IPS-NIHi7 (cell line): ENCODE results near the gene EPOP.
A peak's percentile ranks its signal among the peaks of the same experiment; 100 is the strongest.
"Not testable (repeated sequence)": the region's sequence is repeated elsewhere in the genome, so short reads cannot be mapped to it uniquely, and the experiment has no call there.

Experiments used
- DNase-seq: peaks from one replicate; pipeline ENCODE4 v3.0.0; 2012; ENCODE audit warnings: mixed read lengths; ENCODE audit errors: extremely low spot score

Gene EPOP

GRCh38 chr17:38653230-38653629 lies 21.5 kb downstream of the EPOP start:
- DNase-seq = no peak

- DNase-seq = not testable (repeated sequence)
Observed at GRCh38 chr17:38650653-38651173, 24.0 kb downstream of the EPOP start.

GRCh38 chr17:38637951-38638350 lies 36.8 kb downstream of the EPOP start:
- DNase-seq = no peak

GRCh38 chr17:38636054-38636453 lies 38.7 kb downstream of the EPOP start:
- peak; percentile 30 for DNase-seq

DNA sequence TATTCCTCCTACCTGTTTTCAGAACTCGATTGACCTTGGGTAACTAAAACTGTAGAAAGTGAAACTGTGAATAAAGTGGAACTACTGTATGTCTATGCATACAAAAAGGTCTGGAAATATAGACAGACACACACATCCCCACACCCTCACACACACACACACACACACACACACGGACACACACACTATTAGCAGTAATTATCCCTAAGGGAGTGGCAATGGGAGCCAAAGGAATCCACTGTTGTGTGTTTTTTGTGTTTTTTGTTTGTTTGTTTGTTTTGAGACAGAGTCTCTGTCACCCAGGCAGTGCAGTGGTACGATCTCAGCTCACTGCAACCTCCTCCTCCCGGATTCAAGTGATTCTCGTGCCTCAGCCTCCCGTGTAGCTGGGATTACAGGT lies 42.4 kb downstream of the EPOP start:
- DNase-seq = no peak

- DNase-seq = peak; percentile 41
Observed at GRCh38 chr17:38628441-38628840, 46.3 kb downstream of the EPOP start.

GRCh38 chr17:38627957-38628356 lies 46.8 kb downstream of the EPOP start:
- DNase-seq = no peak

DNA sequence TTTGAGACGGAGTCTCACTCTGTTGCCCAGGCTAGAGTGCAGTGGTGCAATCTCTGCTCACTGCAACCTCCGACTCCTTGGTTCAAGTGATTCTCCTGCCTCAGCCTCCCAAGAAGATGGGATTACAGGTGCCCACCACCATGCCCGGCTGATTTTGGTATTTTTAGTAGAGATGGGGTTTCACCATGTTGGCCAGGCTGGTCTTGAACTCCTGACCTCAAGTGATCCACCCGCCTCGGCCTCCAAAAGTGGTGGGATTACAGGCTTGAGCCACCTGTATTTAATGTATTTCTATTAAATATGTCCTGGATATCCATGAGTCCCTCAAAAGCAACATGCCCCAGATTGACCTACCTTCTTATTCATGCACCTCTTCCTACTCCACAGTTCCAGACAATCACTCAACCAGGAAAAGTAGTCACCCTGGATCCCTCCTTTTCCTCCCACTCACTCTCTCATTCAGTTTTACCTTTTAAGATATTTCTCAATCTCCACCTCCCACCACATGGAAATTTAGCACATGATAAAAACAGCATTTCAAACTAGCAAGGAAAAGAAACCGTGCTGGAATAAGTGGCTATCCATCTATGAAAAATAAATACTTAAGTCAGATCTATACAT lies 48.0 kb downstream of the EPOP start:
- DNase-seq = not testable (repeated sequence)

GRCh38 chr17:38625482-38625881 lies 49.3 kb downstream of the EPOP start:
- no peak for DNase-seq

DNA sequence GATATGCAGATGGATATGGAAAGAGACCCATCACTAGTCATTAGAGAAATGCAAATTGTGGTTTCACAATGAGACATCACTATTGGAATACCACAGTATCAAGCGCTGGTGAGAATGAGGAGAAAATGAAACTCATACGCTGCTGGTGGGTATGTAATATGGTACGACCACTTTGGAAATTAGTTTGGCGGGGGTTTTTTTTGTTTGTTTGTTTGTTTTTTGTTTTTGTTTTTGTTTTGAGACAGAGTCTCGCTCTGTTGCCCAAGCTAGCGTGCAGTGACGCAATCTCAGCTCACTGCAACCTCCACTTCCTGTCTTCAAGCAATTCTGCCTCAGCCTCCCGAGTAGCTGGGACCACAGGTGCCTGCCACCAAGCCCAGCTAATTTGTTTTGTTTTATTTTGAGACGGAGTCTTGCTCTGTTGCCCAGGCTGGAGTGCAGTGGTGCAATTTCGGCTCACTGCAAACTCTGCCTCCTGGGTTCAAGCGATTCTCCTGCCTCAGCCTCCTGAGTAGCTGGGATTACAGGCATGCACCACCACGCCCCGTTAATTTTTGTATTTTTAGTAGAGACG lies 49.9 kb downstream of the EPOP start:
- not testable (repeated sequence) for DNase-seq
